C4-2B (cell line): ENCODE results near the gene FHIT.

Experiments
- H3K27ac ChIP-seq: fragments of 450-650 bp; 2 replicates; pipeline ENCODE4 v1.5.1; 2017
- ZFX ChIP-seq: fragments of 450-650 bp; IDR thresholded peaks from 2 replicates; pipeline ENCODE4 v1.6.1; 2017
- TF ChIP-seq, protein P1 (sequence below): fragments of 450-650 bp; conservative IDR thresholded peaks from 2 replicates; pipeline ENCODE4 v1.5.1; 2017; ENCODE audit warnings: mild to moderate bottlenecking

The FHIT gene

DNA sequence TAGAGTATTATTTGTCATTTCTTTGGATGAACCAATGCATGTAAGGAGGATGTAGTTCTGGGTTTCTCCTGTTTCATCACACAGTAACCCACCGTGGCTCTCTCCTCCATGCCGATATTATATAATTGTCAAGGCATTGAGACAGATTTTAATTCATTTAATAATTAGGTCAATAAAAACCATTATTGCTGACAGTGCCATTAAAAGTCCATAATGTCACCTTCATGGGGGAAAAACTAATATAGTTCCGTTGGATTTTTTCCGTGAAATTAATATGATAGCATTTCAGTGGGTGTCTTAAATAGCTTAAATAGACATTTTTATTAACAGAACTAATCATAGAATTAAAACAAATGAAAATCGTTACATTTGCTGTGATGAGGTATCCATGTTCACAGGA, 1453.7 kb downstream of the FHIT start:
- no peak overlapping the region for H3K27ac ChIP-seq
- TF ChIP-seq, protein P1, sequence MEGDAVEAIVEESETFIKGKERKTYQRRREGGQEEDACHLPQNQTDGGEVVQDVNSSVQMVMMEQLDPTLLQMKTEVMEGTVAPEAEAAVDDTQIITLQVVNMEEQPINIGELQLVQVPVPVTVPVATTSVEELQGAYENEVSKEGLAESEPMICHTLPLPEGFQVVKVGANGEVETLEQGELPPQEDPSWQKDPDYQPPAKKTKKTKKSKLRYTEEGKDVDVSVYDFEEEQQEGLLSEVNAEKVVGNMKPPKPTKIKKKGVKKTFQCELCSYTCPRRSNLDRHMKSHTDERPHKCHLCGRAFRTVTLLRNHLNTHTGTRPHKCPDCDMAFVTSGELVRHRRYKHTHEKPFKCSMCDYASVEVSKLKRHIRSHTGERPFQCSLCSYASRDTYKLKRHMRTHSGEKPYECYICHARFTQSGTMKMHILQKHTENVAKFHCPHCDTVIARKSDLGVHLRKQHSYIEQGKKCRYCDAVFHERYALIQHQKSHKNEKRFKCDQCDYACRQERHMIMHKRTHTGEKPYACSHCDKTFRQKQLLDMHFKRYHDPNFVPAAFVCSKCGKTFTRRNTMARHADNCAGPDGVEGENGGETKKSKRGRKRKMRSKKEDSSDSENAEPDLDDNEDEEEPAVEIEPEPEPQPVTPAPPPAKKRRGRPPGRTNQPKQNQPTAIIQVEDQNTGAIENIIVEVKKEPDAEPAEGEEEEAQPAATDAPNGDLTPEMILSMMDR, result no peak
- TF ChIP-seq ZFX, result no peak

- TF ChIP-seq, protein P1, result no peak
- no peak for TF ChIP-seq ZFX
- no peak overlapping the region for H3K27ac ChIP-seq
Observed at GRCh38 chr3:59796456-59796855, 1454.8 kb downstream of the FHIT start.

DNA sequence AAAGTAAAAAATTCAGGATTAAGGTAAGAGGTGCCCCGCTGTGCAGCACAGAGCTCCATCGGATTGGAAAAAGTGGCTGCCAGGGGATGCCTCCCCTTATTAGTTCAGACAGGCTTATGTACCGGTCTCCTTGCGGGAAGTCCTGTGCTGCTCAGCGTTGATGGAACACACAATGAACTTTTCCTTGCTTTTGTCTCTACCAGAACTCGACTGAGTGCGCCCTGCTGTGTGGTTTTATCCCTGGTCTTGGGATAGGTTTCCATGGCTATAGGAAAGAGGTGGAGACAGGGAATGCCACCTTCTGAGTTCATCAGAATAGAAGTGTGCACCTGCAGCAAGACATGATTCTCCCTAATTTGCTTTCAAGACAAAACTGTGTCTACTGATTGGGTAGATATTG, 1455.5 kb downstream of the FHIT start:
- TF ChIP-seq, protein P1, result no peak
- no peak for TF ChIP-seq ZFX
- no peak overlapping the region for H3K27ac ChIP-seq

GRCh38 chr3:59793976-59794375, 1457.3 kb downstream of the FHIT start:
- no peak overlapping the region for H3K27ac ChIP-seq
- TF ChIP-seq, protein P1, result no peak
- TF ChIP-seq ZFX, result no peak

DNA sequence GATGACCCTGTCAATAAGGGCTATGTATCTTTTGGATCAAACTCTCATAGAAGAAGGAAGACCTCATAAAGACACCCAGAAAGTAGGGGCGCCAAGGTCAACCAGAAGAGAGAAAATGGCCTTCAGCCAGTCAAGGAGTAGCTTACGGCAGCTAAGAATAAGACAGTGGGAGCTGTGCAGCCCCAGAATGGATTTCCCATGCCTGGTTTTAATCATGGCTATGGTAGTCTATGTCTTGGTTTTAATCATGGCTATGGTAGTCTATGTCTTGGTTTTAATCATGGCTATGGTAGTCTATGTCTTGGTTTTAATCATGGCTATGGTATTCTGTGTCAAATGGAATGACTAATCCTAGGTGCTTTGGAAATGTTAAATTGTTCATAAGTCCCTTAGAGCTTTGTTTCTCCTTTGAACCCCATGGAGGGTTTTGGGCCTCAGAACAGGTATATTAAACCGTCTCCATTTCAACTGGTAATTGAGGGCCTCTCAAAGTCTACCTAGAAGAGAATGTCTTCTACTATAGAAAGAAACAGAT, 1459.4 kb downstream of the FHIT start:
- H3K27ac ChIP-seq, result no peak overlapping the region
- TF ChIP-seq ZFX, result no peak
- TF ChIP-seq, protein P1, result no peak

- H3K27ac ChIP-seq, result no peak overlapping the region
- TF ChIP-seq ZFX, result no peak
- TF ChIP-seq, protein P1, result no peak
Observed at GRCh38 chr3:59790241-59790640, 1461.0 kb downstream of the FHIT start.

DNA sequence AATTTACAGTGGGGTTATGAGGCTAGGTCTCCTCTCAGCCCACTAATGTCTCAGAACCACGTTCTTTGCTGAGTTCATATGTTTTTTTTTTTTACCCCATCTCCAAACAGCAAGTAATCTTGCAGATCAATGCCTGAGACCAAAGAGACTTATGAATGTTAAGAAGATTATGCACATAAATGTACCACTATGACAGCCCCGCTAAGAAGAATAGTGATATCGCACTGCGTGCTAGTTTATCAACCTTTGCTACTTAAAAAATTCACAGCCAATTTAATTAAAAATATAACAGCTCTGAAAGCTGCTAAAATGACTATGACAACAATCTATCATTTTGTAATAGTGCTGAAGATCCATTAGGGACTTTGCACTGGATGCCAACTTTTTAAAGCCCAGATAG, 1462.5 kb downstream of the FHIT start:
- TF ChIP-seq, protein P1, result no peak
- TF ChIP-seq ZFX, result no peak
- H3K27ac ChIP-seq, result no peak overlapping the region
